GM18867 (cell line): ENCODE measurements around the gene PPP1R13L.
"Not testable (repeated sequence)": the region's sequence is repeated elsewhere in the genome, so short reads cannot be mapped to it uniquely, and the experiment has no call there.

Experiments
- ATAC-seq: cut with Tn5 transposase; IDR thresholded peaks from one replicate; pipeline ENCODE4 v1.9.1; 2021; ENCODE audit warnings: mild to moderate bottlenecking, moderate library complexity; ENCODE audit not compliant: unreplicated experiment

Gene PPP1R13L

GRCh38 chr19:45347570-45348366 is 57.1 kb downstream of the PPP1R13L start:
- no peak for ATAC-seq

DNA sequence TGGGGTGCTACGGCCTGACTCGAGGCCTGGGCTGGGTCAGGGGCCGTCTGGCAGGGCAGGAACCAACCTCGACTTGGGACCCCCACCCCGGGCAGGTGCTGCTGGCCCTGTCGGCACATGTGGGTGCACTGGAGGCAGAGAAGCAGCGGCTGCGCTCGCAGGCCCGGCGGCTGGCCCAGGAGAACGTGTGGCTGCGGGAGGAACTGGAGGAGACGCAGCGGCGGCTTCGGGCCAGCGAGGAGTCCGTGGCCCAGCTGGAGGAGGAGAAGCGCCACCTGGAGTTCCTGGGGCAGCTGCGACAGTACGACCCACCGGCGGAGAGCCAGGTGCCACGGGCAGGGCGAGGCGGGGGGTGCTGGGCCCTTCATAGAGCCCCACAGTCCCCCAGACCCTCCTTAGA is 58.4 kb downstream of the PPP1R13L start:
- ATAC-seq: no peak

DNA sequence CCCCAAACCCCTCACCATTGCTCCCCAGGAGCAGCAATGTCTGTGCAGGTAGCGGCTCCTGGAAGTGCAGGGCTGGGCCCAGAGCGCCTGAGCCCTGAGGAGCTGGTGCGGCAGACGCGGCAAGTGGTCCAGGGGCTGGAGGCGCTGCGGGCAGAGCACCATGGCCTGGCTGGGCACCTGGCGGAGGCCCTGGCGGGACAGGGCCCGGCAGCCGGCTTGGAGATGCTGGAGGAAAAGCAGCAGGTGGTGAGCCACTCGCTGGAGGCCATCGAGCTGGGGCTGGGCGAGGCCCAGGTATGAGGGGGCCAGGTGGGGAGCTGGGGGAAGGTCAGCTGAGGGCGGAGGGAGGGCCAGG is 59.4 kb downstream of the PPP1R13L start:
- ATAC-seq: no peak

- no peak for ATAC-seq
These were observed 60.0 kb downstream of the PPP1R13L start for GRCh38 chr19:45344621-45345505.

DNA sequence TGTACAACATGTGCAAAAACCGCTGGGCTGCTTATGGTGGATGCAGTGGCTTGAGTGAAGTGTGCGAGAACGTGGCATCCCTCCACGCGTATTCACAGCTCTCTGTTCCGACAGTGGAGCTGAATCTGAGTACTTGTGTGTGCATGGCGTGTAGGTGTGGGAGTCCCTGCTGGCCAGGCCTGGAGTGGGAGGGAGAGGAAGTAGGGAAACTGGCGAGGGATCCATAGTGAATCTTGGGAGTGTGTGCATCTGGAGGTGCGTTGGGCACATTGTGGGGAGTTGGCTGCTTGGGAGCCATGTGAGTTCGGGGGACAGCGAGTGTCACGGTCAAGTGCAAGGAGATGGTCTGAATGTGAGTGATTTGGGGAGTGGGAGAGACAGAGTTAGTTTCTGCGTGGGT is 62.0 kb downstream of the PPP1R13L start:
- ATAC-seq: no peak

- ATAC-seq: no peak
These were observed 63.9 kb downstream of the PPP1R13L start for GRCh38 chr19:45340899-45341453.

- no peak for ATAC-seq
These were observed 64.5 kb downstream of the PPP1R13L start, which contains the start of gene KLC3 for GRCh38 chr19:45340232-45340898. KLC3 (plus strand) TSS chr19:45340750; CDS start chr19:45345542, 4,792 bp downstream.

DNA sequence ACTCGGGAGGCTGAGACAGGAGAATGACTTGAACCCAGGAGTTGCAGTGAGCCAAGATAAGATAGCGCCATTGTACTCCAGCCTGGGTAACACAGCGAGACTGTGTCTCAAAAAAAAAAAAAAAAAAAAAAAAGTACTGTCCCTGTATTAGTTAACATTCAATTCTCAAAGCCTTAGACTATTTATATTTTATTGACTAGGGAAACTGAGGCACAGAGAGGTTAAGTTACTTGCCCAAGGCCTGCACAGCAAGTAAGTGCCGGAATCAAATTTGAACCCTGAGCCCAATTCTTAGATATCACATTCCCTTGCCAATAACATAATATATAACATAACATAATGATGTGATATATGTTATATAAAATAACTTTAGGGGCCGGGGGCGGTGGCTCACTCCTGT is 65.2 kb downstream of the PPP1R13L start:
- ATAC-seq: no peak

- ATAC-seq: no peak
These were observed 68.1 kb downstream of the PPP1R13L start for GRCh38 chr19:45336696-45337251.

GRCh38 chr19:45334881-45335280 is 70.0 kb downstream of the PPP1R13L start:
- ATAC-seq: not testable (repeated sequence)

- no peak for ATAC-seq
These were observed 71.1 kb downstream of the PPP1R13L start for GRCh38 chr19:45333609-45334303.

DNA sequence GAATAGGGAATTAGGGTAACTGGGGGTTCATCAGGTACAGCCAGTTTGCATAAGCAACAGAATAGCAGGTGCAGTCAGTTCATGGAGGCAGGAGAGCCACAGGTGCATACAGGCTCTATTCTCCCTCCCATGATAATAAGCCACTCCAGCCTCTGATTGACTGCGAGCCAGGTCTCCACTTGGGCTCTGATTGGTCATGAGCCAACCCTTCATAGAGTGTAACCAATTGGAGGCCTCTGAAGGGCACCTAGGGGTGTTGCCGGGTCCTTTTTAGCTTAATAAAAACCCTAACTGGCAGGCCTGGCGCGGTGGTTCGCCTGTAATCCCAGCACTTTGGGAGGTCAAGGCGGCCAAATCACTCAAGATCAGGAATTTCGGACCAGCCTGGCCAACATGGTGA is 73.5 kb downstream of the PPP1R13L start:
- no peak for ATAC-seq
